ENCODE results near the gene PLCG1.
A peak's percentile ranks its signal among the peaks of the same experiment; 100 is the strongest.

PLCG1 gene

GRCh38 chr20:41158082-41158625, 20.8 kb downstream of the PLCG1 start:
- Histone ChIP-seq H3K4me1 (ENCODE audit: low read length) (peaks cover 18% of the 10 kb centered on the region), H3K36me3 (replicated peaks; ENCODE audit: low read depth, low read length) (peaks cover 29% of the 10 kb centered on the region), H3K27me3 (ENCODE audit: low read depth, low read length) (no peaks in the 10 kb centered on the region), H3K9ac (ENCODE audit: low read length) (no peak overlapping the region), H3K79me2 (ENCODE audit: low read length) (peaks cover 62% of the 10 kb centered on the region), H3K4me2 (ENCODE audit: low read length) (no peak overlapping the region; the same call in 1 of the 2 replicates), H3K9me3 (ENCODE audit: insufficient read depth, low read length) (no peaks in the 10 kb centered on the region), H3K27ac (ENCODE audit: low read length) (no peak overlapping the region), H3K4me3 (ENCODE audit: low read length) (no peak overlapping the region), H2AFZ (ENCODE audit: low read depth, low read length) (no peak overlapping the region), H4K20me1 (ENCODE audit: insufficient read depth, low read length) (peaks cover 77% of the 10 kb centered on the region)
- no peak for TF ChIP-seq EZH2phosphoT487 (IDR thresholded peaks at IDR 0.05; ENCODE audit: low read depth)
- TF ChIP-seq CTCF (IDR thresholded peaks at IDR 0.05; ENCODE audit: low read depth, low read length) = no peak

- Histone ChIP-seq H3K9me3 (ENCODE audit: insufficient read depth, low read length) (no peaks in the 10 kb centered on the region), H3K4me2 (ENCODE audit: low read length) (no peak overlapping the region), H3K79me2 (ENCODE audit: low read length) (peaks cover 49% of the 10 kb centered on the region), H4K20me1 (ENCODE audit: insufficient read depth, low read length) (peaks cover 63% of the 10 kb centered on the region), H3K36me3 (replicated peaks; ENCODE audit: low read depth, low read length) (peaks cover 43% of the 10 kb centered on the region), H3K27ac (ENCODE audit: low read length) (no peak overlapping the region), H3K9ac (ENCODE audit: low read length) (no peak overlapping the region), H3K4me1 (ENCODE audit: low read length) (peaks cover 18% of the 10 kb centered on the region), H3K27me3 (ENCODE audit: low read depth, low read length) (no peaks in the 10 kb centered on the region), H3K4me3 (ENCODE audit: low read length) (no peak overlapping the region), H2AFZ (ENCODE audit: low read depth, low read length) (no peak overlapping the region)
- TF ChIP-seq CTCF (IDR thresholded peaks at IDR 0.05; ENCODE audit: low read depth, low read length) = no peak
- TF ChIP-seq EZH2phosphoT487 (IDR thresholded peaks at IDR 0.05; ENCODE audit: low read depth) = no peak
Measured at GRCh38 chr20:41159547-41159946, 22.2 kb downstream of the PLCG1 start.

GRCh38 chr20:41160686-41161085, 23.3 kb downstream of the PLCG1 start:
- TF ChIP-seq CTCF (IDR thresholded peaks at IDR 0.05; ENCODE audit: low read depth, low read length) (no peak), EZH2phosphoT487 (IDR thresholded peaks at IDR 0.05; ENCODE audit: low read depth) (no peak)
- no peaks in the 10 kb centered on the region for H3K9me3 ChIP-seq (ENCODE audit: insufficient read depth, low read length)
- H3K4me1 ChIP-seq (ENCODE audit: low read length) = peaks cover 18% of the 10 kb centered on the region
- no peak overlapping the region for H3K9ac ChIP-seq (ENCODE audit: low read length)
- H3K36me3 ChIP-seq (replicated peaks; ENCODE audit: low read depth, low read length) = peaks cover 55% of the 10 kb centered on the region
- no peaks in the 10 kb centered on the region for H3K27me3 ChIP-seq (ENCODE audit: low read depth, low read length)
- no peak overlapping the region for H3K4me3 ChIP-seq (ENCODE audit: low read length)
- H4K20me1 ChIP-seq (ENCODE audit: insufficient read depth, low read length) = peaks cover 56% of the 10 kb centered on the region
- H3K79me2 ChIP-seq (ENCODE audit: low read length) = peaks cover 38% of the 10 kb centered on the region
- no peak overlapping the region for H2AFZ ChIP-seq (ENCODE audit: low read depth, low read length)
- H3K27ac ChIP-seq (ENCODE audit: low read length) = no peak overlapping the region
- H3K4me2 ChIP-seq (ENCODE audit: low read length) = no peak overlapping the region

- Histone ChIP-seq H3K36me3 (replicated peaks; ENCODE audit: low read depth, low read length) (peaks cover 67% of the 10 kb centered on the region), H4K20me1 (ENCODE audit: insufficient read depth, low read length) (peaks cover 49% of the 10 kb centered on the region)
Measured at GRCh38 chr20:41161886-41162285, 24.5 kb downstream of the PLCG1 start.

More at GRCh38 chr20:41161886-41162285, 24.5 kb downstream of the PLCG1 start:
- Histone ChIP-seq H3K79me2 (ENCODE audit: low read length) (peaks cover 26% of the 10 kb centered on the region), H3K27ac (ENCODE audit: low read length) (no peak overlapping the region), H3K9ac (ENCODE audit: low read length) (no peak overlapping the region), H3K4me2 (ENCODE audit: low read length) (no peak overlapping the region), H3K4me3 (ENCODE audit: low read length) (no peak overlapping the region), H2AFZ (ENCODE audit: low read depth, low read length) (no peak overlapping the region), H3K4me1 (ENCODE audit: low read length) (peaks cover 12% of the 10 kb centered on the region), H3K9me3 (ENCODE audit: insufficient read depth, low read length) (no peaks in the 10 kb centered on the region), H3K27me3 (ENCODE audit: low read depth, low read length) (no peaks in the 10 kb centered on the region)
- TF ChIP-seq EZH2phosphoT487 (IDR thresholded peaks at IDR 0.05; ENCODE audit: low read depth) = no peak
- peak; percentile 22; the same call in 1 of the 2 replicates for TF ChIP-seq CTCF (IDR thresholded peaks at IDR 0.05; ENCODE audit: low read depth, low read length)
